Body of pancreas (tissue), 4 donors: ENCODE measurements around the gene APPL2. TPM values are rescaled to one million over a fixed set of nuclear protein-coding genes. Genes with fewer than 3 reads are reported as not detected.

Experiments
- ATAC-seq: fragments of 150-250 bp; one replicate; pipeline ENCODE4 v1.9.1; 2016
- DNase-seq, 4 donors: peaks; one replicate each; pipeline ENCODE4 v3.0.0-alpha.2; 2019
- H3K27ac ChIP-seq, 4 donors: fragments of 200-600 bp; sonication (generic); 1 replicate in 3 of 4; 2 replicates in 1 of 4; pipeline versions ENCODE4 v1.5.1 to v1.6.1; 2016 to 2019; ENCODE audit warnings: mild to moderate bottlenecking in 1 of 4, mixed read lengths in 1 of 4, moderate library complexity in 1 of 4
- H3K27me3 ChIP-seq, 2 donors: fragments of 200-600 bp; sonication (generic); one replicate each; pipeline ENCODE4 v1.6.0; 2016; ENCODE audit warnings: mild to moderate bottlenecking in 1 of 2
- H3K36me3 ChIP-seq, 2 donors: fragments of 200-600 bp; sonication (generic); replicated peaks in 1 of 2; 2 replicates each; pipeline ENCODE4 v1.5.1; 2016; ENCODE audit warnings: low read depth in 2 of 2; ENCODE audit not compliant: insufficient read depth in 1 of 2
- H3K4me1 ChIP-seq: fragments of 200-600 bp; sonication (generic); one replicate; pipeline ENCODE4 v1.6.0; 2016
- H3K4me3 ChIP-seq, 2 donors: fragments of 200-600 bp; sonication (generic); 1 replicate in 1 of 2; 2 replicates in 1 of 2; pipeline ENCODE4 v1.5.1; 2016 to 2019
- H3K9me3 ChIP-seq, 3 donors: fragments of 200-600 bp; sonication (generic); 1 replicate in 2 of 3; 2 replicates in 1 of 3; pipeline ENCODE4 v1.5.1; 2016
- POLR2A ChIP-seq, 3 donors: fragments of 450-650 bp; IDR thresholded peaks; one replicate each; pipeline ENCODE4 v1.6.1; 2016; ENCODE audit warnings: antibody characterized with exemption in 3 of 3, mild to moderate bottlenecking in 2 of 3
- WGBS, 2 donors: methylation state at CpG; one replicate each; pipeline ENCODE4 v1.1.5; 2017; 5-methylcytosine and 5-hydroxymethylcytosine counted together
- intact Hi-C: fragments of 100-400 bp; cut with DNase I; formaldehyde crosslinking; loops from one replicate; pipeline ENCODE4 v1.15.1; 2023
- total RNA-seq, 2 donors: library from RNA; depleted of rRNA; stranded (reverse); fragments of >200 nt; gene quantifications; one replicate each; pipeline ENCODE4 v1.1.0, GENCODE V29; 2016
- TF ChIP-seq, protein P1 (sequence below), 7 experiments: fragments of 450-650 bp in 4 of 7; fragments of 200-600 bp in 3 of 7; sonication (generic) in 3 of 7; IDR thresholded peaks; one replicate each; pipeline ENCODE4 v1.5.1; 2016 to 2019; ENCODE audit warnings: antibody characterized with exemption in 7 of 7

Gene APPL2
- total RNA-seq, 2 donors from 2014 or later, result 32.4 to 32.6 TPM

DNA sequence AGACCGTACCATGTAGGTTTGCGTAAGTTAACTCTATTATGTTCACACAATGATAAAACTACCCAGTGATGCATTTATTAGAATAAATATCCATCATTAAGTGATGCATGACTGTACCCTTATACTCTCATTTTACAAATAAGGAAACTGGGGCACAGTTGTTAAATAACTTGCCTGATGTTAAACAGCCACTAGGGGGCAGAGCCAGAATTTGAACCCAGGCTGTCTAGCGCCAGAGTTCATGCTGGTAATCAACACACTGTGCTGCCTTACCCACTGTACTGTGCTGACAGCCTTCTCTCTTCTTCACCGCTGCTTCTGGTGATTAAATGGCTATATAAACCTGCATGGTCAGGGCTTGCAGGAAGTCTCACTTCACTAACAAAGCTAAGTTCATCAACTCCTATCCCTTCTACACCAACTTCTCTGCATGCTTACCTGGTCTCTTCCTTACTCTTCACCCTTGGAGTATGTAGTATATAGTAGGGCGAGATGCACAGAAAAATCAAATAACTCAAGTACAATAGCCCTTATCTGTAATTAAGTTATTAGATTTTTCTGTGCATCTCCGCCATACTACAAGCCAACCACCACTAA, 43.6 kb upstream of the APPL2 start:
- no peak overlapping the region for H3K27ac ChIP-seq
- H3K4me3 ChIP-seq, result no peak overlapping the region
- no peaks in the 10 kb centered on the region for H3K36me3 ChIP-seq
- peaks cover 29% of the 10 kb centered on the region for H3K4me1 ChIP-seq
- H3K9me3 ChIP-seq, result no peaks in the 10 kb centered on the region
- peak in 3 of 4 donors; percentile 29 to 43 (median 38) for DNase-seq
- peak; percentile 45 for ATAC-seq
- TF ChIP-seq, protein P1, sequence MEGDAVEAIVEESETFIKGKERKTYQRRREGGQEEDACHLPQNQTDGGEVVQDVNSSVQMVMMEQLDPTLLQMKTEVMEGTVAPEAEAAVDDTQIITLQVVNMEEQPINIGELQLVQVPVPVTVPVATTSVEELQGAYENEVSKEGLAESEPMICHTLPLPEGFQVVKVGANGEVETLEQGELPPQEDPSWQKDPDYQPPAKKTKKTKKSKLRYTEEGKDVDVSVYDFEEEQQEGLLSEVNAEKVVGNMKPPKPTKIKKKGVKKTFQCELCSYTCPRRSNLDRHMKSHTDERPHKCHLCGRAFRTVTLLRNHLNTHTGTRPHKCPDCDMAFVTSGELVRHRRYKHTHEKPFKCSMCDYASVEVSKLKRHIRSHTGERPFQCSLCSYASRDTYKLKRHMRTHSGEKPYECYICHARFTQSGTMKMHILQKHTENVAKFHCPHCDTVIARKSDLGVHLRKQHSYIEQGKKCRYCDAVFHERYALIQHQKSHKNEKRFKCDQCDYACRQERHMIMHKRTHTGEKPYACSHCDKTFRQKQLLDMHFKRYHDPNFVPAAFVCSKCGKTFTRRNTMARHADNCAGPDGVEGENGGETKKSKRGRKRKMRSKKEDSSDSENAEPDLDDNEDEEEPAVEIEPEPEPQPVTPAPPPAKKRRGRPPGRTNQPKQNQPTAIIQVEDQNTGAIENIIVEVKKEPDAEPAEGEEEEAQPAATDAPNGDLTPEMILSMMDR (IDR thresholded peaks at IDR 0.05), result peak; percentile 14 to 59 (median 45)
- TF ChIP-seq POLR2A (IDR thresholded peaks at IDR 0.05), result no peak
- no peaks in the 10 kb centered on the region for H3K27me3 ChIP-seq
- intact Hi-C loops, result no loop called here
- WGBS, 2 donors, result 77% methylated on average over 6 of the region's 6 CpGs

DNA sequence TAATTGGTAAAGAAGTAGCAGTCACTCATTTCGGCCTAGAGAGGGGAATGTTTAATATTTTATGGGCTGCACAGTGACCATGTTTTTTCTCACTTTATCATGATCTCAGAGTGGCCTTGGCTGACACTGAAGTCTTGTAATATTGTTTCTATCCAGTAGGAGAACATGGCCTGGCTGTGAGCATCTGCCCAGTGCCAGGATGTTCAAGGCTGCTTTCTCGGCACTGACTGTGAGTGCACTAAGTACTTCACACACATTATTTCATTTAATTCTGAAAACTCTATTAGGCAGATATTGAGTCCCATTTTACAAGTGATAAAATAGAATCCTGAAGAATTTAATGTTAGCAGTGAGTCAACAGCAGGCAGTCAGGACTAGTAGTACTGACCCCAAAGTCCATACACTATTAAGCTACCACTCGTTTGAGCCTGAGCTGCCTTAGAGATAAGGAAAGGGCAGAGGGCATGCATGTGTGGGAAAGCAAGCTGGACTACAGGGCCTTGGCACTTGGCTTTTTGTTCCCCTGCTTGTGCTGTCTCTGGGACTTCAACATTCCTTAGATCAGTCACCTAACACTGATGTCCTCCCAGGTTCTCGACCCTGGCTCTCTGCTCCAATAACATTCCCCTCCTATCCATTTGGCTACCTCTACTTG, 42.2 kb upstream of the APPL2 start:
- Histone ChIP-seq H3K4me3 (no peak overlapping the region), H3K27me3 (no peaks in the 10 kb centered on the region), H3K36me3 (no peaks in the 10 kb centered on the region), H3K27ac (peak overlapping the region in 2 of 4 donors; percentile 28 to 41), H3K4me1 (peaks cover 29% of the 10 kb centered on the region), H3K9me3 (no peaks in the 10 kb centered on the region)
- no peak for TF ChIP-seq POLR2A (IDR thresholded peaks at IDR 0.05)
- TF ChIP-seq, protein P1 (IDR thresholded peaks at IDR 0.05), result peak in 4 of 7 experiments; percentile 18 to 39 (median 30)
- 29 to 31% methylated on average over 4 of the region's 4 CpGs for WGBS, 2 donors
- ATAC-seq, result peak; percentile 62
- intact Hi-C loops, result no loop called here
- peak in 3 of 4 donors; percentile 24 to 30 (median 24) for DNase-seq

DNA sequence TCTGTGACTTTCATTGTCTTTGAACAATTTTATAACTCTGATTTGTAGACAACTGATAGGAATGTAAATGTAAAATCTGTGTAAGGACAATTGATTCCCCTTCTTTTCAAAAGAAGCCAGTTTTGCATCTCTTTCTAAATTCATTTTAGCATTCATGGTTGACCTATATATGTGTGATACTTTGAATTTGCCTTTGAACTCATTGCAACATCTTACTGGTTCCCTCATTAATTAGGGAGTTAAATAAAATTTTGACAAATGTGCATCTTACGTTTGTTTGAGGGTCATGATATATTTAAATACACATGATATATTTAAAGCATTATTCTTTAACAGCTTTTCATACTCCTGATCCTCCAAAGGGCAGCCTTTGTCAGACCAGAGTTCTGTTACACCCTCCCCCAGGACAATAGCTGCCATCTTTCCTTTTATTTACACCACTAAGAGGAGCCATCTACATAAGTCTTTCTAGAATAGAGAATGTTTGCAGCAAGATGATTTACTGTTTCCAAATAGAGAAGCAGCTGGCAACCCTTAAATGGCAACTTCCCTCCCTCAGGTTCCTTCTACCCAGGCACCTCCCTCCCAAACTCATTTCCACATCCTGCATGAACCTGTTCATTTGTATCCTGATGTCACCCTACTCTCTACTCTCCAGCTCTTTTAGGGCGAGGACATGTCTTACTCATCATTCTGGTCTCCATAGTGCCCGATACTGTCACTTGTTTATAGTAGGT, 40.2 kb upstream of the APPL2 start:
- no peak overlapping the region for H3K4me3 ChIP-seq
- no peaks in the 10 kb centered on the region for H3K9me3 ChIP-seq
- DNase-seq, result no peak
- peaks cover 22% of the 10 kb centered on the region for H3K4me1 ChIP-seq
- no peaks in the 10 kb centered on the region for H3K27me3 ChIP-seq
- 83 to 95% methylated on average over 3 of the region's 3 CpGs for WGBS, 2 donors
- no peak overlapping the region for H3K27ac ChIP-seq
- intact Hi-C loops, result no loop called here
- H3K36me3 ChIP-seq, result no peaks in the 10 kb centered on the region
- ATAC-seq, result no peak
- TF ChIP-seq POLR2A (IDR thresholded peaks at IDR 0.05), result no peak
- TF ChIP-seq, protein P1 (IDR thresholded peaks at IDR 0.05), result no peak

DNA sequence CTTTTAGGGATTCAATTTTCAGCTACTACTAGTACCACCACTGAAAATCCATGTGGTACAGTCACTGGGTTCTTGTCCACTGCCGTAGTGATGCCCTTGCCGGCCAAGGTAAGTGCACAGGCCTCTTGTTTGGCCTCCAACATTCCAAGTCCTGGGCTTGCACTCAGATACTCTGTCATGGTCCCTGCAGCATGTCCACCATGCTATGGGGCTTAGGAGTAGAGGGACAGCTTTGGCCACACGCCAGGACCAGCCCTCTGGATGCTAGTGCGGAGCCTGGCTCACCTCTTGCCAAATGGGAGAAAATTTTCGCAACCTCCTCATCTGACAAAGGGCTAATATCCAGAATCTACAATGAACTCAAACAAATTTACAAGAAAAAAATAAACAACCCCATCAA, 38.6 kb upstream of the APPL2 start:
- no peak overlapping the region for H3K4me3 ChIP-seq
- intact Hi-C loops, result no loop called here
- no peak overlapping the region for H3K27ac ChIP-seq
- H3K4me1 ChIP-seq, result peaks cover 15% of the 10 kb centered on the region
- H3K36me3 ChIP-seq, result no peaks in the 10 kb centered on the region
- WGBS, 2 donors, result 85 to 86% methylated on average over 5 of the region's 5 CpGs
- DNase-seq (no peak), ATAC-seq (no peak)
- TF ChIP-seq, protein P1 (IDR thresholded peaks at IDR 0.05), result no peak
- no peak for TF ChIP-seq POLR2A (IDR thresholded peaks at IDR 0.05)
- no peaks in the 10 kb centered on the region for H3K27me3 ChIP-seq
- H3K9me3 ChIP-seq, result no peaks in the 10 kb centered on the region
